HG03108 (cell line): ENCODE data around the gene ODAD4.
"Not testable (repeated sequence)": the region's sequence is repeated elsewhere in the genome, so short reads cannot be mapped to it uniquely, and the experiment has no call there.

Experiments used
- ATAC-seq: cut with Tn5 transposase; IDR thresholded peaks from one replicate; pipeline ENCODE4 v1.9.1; 2021; ENCODE audit warnings: moderate library complexity; ENCODE audit not compliant: unreplicated experiment

Gene ODAD4

GRCh38 chr17:41989702-41990419 lies 59.4 kb downstream of the ODAD4 start:
- no peak for ATAC-seq

DNA sequence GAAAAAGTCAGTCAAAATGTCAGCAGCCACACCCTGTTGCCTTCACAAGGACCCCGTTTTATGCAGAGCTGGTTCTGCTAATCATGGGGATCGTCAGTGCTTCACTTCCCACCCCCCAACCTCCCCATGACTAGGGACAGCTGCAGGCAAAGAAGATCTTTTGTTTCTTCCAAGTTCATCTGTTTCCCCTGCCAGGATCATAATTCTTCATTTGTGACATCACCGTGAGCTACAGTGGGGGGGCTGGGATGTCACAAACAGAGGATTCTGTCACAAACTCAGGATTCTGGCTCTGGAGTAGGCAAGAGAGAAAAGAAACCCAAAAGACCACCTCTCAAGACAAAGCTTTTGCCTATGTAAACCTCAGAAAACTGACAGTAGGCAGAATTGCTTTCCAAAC lies 62.2 kb downstream of the ODAD4 start:
- no peak for ATAC-seq

- ATAC-seq: no peak
These were observed 66.4 kb downstream of the ODAD4 start for GRCh38 chr17:41996855-41997164.

DNA sequence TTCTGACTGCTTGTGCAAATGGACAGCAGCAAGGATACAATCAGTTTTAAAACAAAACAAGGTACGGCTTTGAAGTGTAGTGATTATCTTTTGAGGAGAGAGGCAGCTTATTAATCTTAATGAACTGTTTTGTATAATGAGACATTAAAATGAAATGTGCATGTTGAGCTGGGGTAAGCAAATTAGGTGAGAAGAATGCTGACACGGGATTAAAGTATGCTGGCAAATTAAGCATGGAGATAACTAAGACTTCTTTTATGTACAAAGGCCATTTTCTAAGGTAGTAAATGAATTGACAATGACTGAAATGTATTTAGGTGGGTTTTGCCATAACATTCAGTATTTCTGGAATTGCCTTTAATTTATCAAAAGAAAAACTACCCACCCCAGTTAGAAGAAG lies 68.1 kb downstream of the ODAD4 start:
- ATAC-seq: no peak

DNA sequence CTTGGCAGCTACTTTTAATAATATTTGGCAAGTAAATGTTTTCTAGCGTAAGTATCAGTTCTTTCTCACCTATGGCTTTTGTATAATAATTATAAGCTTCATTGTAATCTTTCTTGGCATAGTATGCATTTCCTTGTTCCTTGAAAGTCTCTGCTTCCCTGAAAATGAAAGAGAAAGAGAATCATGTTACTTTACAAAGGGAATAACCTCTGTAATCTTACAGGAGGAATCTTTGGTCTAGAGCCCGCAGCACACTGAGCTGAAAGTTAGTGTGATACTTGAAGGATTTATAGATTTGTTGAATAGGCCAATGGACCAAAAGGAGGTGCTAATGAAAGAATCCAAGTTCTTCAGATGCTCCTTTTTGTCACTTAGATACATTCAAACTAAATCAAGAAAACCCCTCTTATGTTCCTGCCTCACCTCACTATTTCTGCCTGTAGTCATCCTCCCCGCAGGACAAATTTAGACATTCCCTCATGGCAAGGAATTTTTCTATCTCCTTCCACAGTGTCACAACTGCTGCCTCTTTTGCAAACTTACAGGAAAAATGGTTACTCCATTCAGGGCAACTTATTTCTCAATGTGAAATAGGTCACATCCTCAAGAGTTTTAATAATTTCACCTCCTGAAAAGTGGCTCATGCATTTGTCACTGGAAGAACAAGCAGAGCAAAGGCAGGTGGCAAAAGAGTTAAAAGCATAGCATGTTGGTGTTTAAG lies 70.2 kb downstream of the ODAD4 start:
- ATAC-seq: no peak

GRCh38 chr17:42001729-42002128 lies 71.3 kb downstream of the ODAD4 start:
- no peak for ATAC-seq

DNA sequence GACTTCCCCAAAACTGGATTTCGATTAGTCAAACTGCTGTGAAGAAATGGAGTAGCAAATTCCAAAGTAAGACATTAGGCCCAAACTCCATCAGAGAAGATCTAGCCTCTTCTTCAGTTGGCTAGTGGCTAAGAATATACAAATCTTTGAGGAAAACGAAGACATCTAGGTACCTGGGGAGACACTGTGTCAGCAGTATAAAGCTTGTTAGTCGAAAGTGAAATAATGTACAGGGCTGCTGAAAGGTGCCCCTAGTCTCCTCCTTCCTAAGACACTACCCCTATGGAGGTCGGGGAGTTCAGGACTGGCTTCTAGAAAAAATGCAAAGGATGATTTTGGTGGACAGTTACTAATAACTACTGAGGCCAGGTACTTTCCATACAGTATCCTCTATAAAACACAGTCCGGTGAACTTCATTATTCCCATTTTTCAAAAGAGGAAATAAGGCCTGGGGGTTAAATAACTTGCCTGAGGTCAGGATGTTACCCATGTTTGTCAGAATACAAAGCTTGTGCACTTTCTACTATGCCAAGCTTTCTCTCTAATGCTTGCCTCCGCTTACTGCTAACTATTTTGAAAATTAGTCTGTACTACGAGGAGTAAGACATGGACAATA lies 71.9 kb downstream of the ODAD4 start:
- ATAC-seq: no peak

DNA sequence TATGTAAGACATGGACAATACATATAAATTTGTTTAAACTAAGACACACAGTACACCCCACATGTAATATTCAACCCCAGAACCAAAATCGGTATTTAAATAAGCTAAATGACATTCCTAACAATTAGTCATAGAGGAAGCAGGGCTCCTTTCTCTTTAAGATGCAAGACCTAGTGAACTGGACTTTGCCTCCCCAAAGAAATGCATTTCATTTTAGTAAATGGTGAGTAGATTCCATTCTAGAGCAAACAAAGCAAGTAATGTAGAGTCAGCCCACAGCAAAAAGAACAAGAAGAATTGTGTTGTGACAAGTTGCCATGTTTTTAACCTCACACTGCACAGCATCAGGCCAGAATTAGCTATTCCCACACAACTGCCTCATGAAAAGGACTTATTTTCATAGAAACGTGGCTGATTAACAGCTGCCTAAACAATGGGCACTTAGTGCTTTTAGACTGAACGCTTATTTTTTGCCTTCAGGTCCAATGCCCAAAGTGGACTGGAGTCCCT lies 72.4 kb downstream of the ODAD4 start:
- ATAC-seq: no peak

GRCh38 chr17:42005166-42005565 lies 74.7 kb downstream of the ODAD4 start:
- no peak for ATAC-seq

DNA sequence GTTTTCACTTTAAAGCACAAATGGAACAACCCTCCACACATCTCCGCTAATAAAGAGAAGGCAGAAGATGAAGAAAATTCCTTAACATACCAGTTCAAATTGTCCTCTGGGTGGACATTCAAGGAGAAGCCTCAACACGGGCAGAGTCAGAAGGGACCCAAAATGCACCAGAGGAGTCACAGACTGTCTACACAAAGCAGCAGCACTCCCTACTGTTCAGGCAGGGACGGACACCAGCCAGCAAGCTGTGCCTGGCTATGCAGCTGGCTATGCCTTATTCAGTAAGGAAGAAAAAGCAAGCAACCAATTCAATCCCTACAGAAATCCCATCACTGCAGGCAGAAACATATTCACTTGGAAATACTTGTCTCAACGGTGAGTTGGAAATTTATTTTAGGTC lies 78.8 kb downstream of the ODAD4 start:
- no peak for ATAC-seq

DNA sequence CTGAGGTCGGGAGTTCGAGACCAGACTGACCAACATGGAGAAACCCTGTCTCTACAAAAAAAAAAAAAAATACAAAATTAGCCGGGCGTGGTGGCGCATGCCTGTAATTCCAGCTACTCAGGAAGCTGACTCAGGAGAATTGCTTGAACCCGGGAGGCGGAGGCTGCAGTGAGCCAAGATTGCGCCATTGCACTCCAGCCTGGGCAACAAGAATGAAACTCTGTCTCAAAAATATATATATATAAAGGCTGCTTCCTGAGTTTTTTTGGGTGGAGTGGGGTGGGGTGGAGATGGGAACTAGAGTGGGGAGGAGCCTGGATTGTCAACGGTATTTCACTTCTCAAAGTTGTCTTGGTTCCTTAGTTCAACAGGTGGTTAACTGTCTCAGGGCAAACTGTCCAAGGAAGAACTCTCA lies 79.9 kb downstream of the ODAD4 start:
- ATAC-seq: not testable (repeated sequence)

DNA sequence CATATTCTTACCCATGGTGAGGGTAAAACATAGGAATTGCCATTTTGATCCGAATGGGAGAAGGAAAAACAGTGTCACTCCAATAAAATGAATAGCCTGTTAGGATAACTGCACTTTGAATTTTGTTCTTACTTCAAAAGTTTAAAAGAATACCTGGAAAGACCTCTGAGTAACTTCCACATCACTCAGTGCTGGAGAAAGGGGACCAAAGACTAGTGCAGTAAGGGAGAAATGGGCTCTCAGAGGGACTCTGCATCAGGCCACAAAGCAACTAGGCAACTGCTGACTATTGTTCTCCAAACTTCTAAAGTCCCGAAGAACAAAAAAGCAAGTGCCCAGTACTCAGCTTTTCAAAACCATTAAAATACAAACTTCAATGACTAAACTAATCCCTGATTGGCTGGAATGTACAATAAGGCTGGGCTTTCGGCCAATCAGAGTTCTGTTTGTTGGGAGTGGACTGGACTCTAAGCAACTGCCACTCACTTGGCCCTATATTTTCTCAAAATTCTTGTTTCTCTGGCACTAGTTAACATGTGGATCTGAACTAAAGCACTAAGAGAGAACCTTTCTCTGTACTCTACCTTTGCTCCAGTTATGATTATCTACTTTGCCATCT lies 80.6 kb downstream of the ODAD4 start:
- ATAC-seq: no peak

DNA sequence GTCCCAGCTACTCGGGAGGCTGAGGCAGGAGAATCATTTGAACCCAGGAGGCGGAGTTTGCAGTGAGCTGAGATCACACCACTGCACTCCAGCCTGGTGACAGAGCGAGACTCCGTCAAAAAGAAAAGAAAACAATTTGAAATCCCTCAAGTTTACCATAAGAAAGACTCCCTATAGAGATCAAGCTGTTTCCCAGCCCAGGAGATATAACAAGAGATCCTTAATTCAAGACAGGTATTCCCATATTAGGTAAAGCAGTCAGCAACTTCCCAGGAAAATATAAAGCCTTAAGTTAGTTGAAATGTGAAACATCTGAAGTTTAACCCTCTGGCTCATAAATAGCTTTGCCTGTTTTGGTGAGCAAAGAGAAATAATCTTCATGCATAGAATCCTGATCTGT lies 81.9 kb downstream of the ODAD4 start:
- not testable (repeated sequence) for ATAC-seq

DNA sequence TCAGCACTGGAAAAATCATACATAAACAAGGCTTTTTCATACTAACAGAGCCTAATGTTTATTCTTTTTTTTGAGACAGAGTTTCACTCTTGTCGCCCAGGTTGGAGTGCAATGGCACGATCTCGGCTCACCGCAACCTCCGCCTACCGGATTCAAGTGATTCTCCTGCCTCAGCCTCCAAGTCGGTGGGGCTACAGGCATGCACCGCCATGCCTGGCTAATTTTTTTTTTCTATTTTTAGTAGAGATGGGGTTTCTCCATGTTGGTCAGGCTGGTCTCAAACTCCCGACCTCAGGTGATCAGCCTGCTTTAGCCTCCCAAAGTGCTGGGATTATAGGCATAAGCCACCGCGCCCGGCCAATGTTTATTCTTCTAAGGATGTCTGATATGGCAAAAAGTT lies 83.3 kb downstream of the ODAD4 start:
- ATAC-seq: not testable (repeated sequence)
